Astrocyte of the spinal cord (primary cell): ENCODE data around the gene PSMA2.
A peak's percentile ranks its signal among the peaks of the same experiment; 100 is the strongest.
"Not testable (repeated sequence)": the region's sequence is repeated elsewhere in the genome, so short reads cannot be mapped to it uniquely, and the experiment has no call there.

ENCODE experiments used
- DNase-seq: peaks from one replicate; pipeline ENCODE4 v3.0.0; 2011; ENCODE audit warnings: low read depth, low spot score
- H3K4me3 ChIP-seq: 2 replicates; pipeline ENCODE4 v1.5.1; 2011; ENCODE audit warnings: low read depth, mild to moderate bottlenecking, low read length, moderate library complexity
- CTCF ChIP-seq: IDR thresholded peaks from 2 replicates; pipeline ENCODE4 v1.5.1; 2012; ENCODE audit warnings: low read depth, mild to moderate bottlenecking, low read length, inconsistent platforms
- in situ Hi-C: cut with HindIII; loops from 2 replicates; pipeline ENCODE4 v1.10.0; 2017; ENCODE audit warnings: low sequenced_read_pairs

PSMA2 gene

GRCh38 chr7:42886893-42887505 lies 45.0 kb downstream of the PSMA2 start:
- no peak for DNase-seq
- no peak overlapping the region for H3K4me3 ChIP-seq
- in situ Hi-C loops = no loop called here
- no peak for TF ChIP-seq CTCF

- TF ChIP-seq CTCF = peak; percentile 50
- in situ Hi-C loops = no loop called here
- DNase-seq = no peak
- no peak overlapping the region for H3K4me3 ChIP-seq
Observed at GRCh38 chr7:42886129-42886528, 45.8 kb downstream of the PSMA2 start.

- DNase-seq, in situ Hi-C loops, H3K4me3 ChIP-seq: not testable (repeated sequence)
Observed at GRCh38 chr7:42885183-42885582, 46.8 kb downstream of the PSMA2 start.

- no peak overlapping the region for H3K4me3 ChIP-seq
- in situ Hi-C loops = no loop called here
- peak; percentile 24 for DNase-seq
- no peak for TF ChIP-seq CTCF
Observed at GRCh38 chr7:42883950-42884349, 48.0 kb downstream of the PSMA2 start.

GRCh38 chr7:42880392-42880791 lies 51.6 kb downstream of the PSMA2 start:
- no peak overlapping the region for H3K4me3 ChIP-seq
- no peak for DNase-seq
- in situ Hi-C loops = no loop called here
- TF ChIP-seq CTCF = no peak

GRCh38 chr7:42878303-42878702 lies 53.7 kb downstream of the PSMA2 start:
- in situ Hi-C loops = no loop called here
- DNase-seq = no peak
- no peak for TF ChIP-seq CTCF
- no peak overlapping the region for H3K4me3 ChIP-seq

GRCh38 chr7:42877862-42878261 lies 54.1 kb downstream of the PSMA2 start:
- H3K4me3 ChIP-seq = no peak overlapping the region
- no peak for DNase-seq
- TF ChIP-seq CTCF = no peak
- in situ Hi-C loops = no loop called here
